Thoracic aorta (tissue), 2 donors: Measurements from ENCODE around the gene MCC. TPM values are rescaled to one million over a fixed set of nuclear protein-coding genes. Genes with fewer than 3 reads are reported as not detected.

Experiments
- ATAC-seq: fragments of 150-250 bp; one replicate; pipeline ENCODE4 v1.8.0; 2017; ENCODE audit warnings: low read depth; ENCODE audit not compliant: insufficient number of reproducible peaks, low FRiP score
- DNase-seq: peaks from one replicate; pipeline ENCODE4 v3.0.0-alpha.2; 2020; ENCODE audit warnings: low spot score
- H3K27ac ChIP-seq, 2 donors: fragments of 200-600 bp; sonication (generic); 1 replicate in 1 of 2; 2 replicates in 1 of 2; pipeline ENCODE4 v1.5.1; 2016; ENCODE audit warnings: mild to moderate bottlenecking in 2 of 2, moderate library complexity in 2 of 2
- H3K27me3 ChIP-seq: fragments of 200-600 bp; sonication (generic); replicated peaks from 2 replicates; pipeline ENCODE4 v1.6.0; 2016; ENCODE audit warnings: mild to moderate bottlenecking; ENCODE audit not compliant: insufficient read depth
- H3K36me3 ChIP-seq: fragments of 200-600 bp; sonication (generic); one replicate; pipeline ENCODE4 v1.5.1; 2016
- H3K4me1 ChIP-seq, 2 donors: fragments of 200-600 bp; sonication (generic); 1 replicate in 1 of 2; 2 replicates in 1 of 2; pipeline versions ENCODE4 v1.5.1 to v1.6.0; 2016; ENCODE audit warnings: low read depth in 2 of 2, mild to moderate bottlenecking in 1 of 2; ENCODE audit not compliant: control insufficient read depth in 1 of 2
- H3K4me3 ChIP-seq: fragments of 200-600 bp; sonication (generic); 2 replicates; pipeline ENCODE4 v1.5.1; 2016; ENCODE audit warnings: mild to moderate bottlenecking
- H3K9me3 ChIP-seq: fragments of 200-600 bp; sonication (generic); 2 replicates; pipeline ENCODE4 v1.5.1; 2016
- CTCF ChIP-seq: fragments of 200-600 bp; sonication (generic); IDR thresholded peaks from one replicate; pipeline ENCODE4 v1.5.1; 2019; ENCODE audit warnings: antibody characterized with exemption
- total RNA-seq, 2 donors: library from RNA; depleted of rRNA; stranded (reverse); fragments of >200 nt; gene quantifications; one replicate each; pipeline versions ENCODE4 v1.1.0 to v1.2.3, GENCODE V29; 2016

The MCC gene
- total RNA-seq, 2 donors from 2014 or later = 14.6 to 27.2 TPM

DNA sequence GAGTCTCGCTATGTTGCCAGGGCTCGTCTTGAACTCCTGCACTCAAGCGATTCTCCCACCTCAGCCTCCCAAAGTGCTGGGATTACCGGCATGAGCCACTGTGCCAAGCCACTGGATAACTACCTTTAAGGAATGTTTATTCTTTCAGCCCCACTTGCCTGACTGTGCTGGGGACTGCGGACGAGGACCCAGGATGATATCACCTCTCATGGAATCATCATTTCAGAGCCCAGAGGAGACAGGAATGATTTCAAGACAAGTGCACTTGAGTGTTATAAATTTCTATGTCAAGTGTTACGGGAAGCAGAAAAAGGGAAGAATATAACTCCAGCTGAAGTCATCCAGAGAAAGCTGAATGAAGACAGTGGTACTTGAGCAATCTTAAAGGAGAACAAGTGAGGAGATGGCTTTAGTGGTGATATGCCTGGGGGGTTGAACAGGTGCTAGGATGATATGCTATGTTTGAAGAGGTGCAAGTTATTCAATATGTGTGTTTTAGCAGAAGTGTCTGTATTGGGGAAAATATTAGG lies 402.3 kb downstream of the MCC start:
- H3K4me3 ChIP-seq = no peak overlapping the region
- H3K9me3 ChIP-seq = no peaks in the 10 kb centered on the region
- H3K4me1 ChIP-seq = peaks cover 10 to 47% of the 10 kb centered on the region in 2 donors
- no peak for TF ChIP-seq CTCF
- no peak overlapping the region for H3K27ac ChIP-seq
- ATAC-seq = no peak
- no peak for DNase-seq
- H3K36me3 ChIP-seq = no peaks in the 10 kb centered on the region
- H3K27me3 ChIP-seq = no peaks in the 10 kb centered on the region

- no peak for ATAC-seq
- Histone ChIP-seq H3K27ac (no peak overlapping the region), H3K36me3 (no peaks in the 10 kb centered on the region), H3K9me3 (no peaks in the 10 kb centered on the region), H3K4me1 (peaks cover 10 to 38% of the 10 kb centered on the region in 2 donors), H3K27me3 (no peaks in the 10 kb centered on the region), H3K4me3 (no peak overlapping the region)
- no peak for TF ChIP-seq CTCF
- no peak for DNase-seq
Measured at GRCh38 chr5:113085084-113085414, 403.2 kb downstream of the MCC start.

- Histone ChIP-seq H3K27me3 (no peaks in the 10 kb centered on the region), H3K4me1 (peaks cover 10 to 36% of the 10 kb centered on the region in 2 donors), H3K36me3 (no peaks in the 10 kb centered on the region), H3K27ac (no peak overlapping the region), H3K4me3 (no peak overlapping the region), H3K9me3 (no peaks in the 10 kb centered on the region)
- TF ChIP-seq CTCF = no peak
- ATAC-seq = no peak
- DNase-seq = no peak
Measured at GRCh38 chr5:113084402-113085083, 403.7 kb downstream of the MCC start.

DNA sequence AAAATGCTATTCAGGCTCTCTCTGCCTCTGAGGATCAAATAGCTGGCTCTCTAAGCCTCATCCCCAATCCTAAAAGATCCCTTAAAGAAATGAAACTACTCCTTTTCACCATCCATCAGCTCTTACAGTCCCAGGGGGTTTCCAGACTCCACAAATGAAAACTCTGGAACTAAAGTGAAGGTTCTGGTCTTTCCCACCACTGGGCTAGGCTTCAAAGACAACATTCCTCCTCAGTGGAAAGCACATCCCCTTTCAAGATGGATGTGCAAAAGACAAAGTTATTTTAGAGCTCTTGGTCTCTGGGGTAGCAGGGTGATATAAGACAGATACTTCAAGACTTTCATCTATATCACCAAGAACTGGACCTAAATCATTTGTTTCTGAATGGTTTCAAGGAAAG lies 404.8 kb downstream of the MCC start:
- no peaks in the 10 kb centered on the region for H3K9me3 ChIP-seq
- H3K27me3 ChIP-seq = no peaks in the 10 kb centered on the region
- DNase-seq (no peak), ATAC-seq (no peak)
- peaks cover 4 to 25% of the 10 kb centered on the region in 2 donors for H3K4me1 ChIP-seq
- no peaks in the 10 kb centered on the region for H3K36me3 ChIP-seq
- no peak overlapping the region for H3K27ac ChIP-seq
- TF ChIP-seq CTCF = no peak
- H3K4me3 ChIP-seq = no peak overlapping the region

DNA sequence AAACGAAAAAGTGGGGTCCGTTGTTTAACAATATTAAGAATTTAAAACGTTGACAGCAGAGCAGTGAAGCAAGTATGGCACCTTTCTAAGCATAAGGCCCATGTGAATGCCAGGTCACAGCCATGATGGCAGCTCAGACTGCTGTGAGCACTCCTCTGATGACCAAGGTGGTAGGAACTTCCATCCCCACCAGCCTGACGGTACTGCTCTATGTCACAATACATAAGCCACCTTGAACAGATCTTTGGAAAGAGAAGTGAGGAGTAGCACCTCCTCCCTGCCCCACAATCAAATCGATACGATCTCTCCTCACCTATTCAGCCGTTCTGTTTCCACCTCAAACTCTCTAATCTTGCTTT lies 405.7 kb downstream of the MCC start:
- no peaks in the 10 kb centered on the region for H3K36me3 ChIP-seq
- DNase-seq = no peak
- ATAC-seq = no peak

More for the DNA sequence above, 405.7 kb downstream of the MCC start:
- no peaks in the 10 kb centered on the region for H3K27me3 ChIP-seq
- H3K27ac ChIP-seq = no peak overlapping the region
- no peaks in the 10 kb centered on the region for H3K9me3 ChIP-seq
- no peak for TF ChIP-seq CTCF
- no peak overlapping the region for H3K4me3 ChIP-seq
- peaks cover 0 to 17% of the 10 kb centered on the region in 2 donors for H3K4me1 ChIP-seq
